Gastrocnemius medialis (tissue), 4 donors: Measurements from ENCODE around the gene RFC1. TPM values are rescaled to one million over a fixed set of nuclear protein-coding genes. Genes with fewer than 3 reads are reported as not detected.
"Not testable (repeated sequence)": the region's sequence is repeated elsewhere in the genome, so short reads cannot be mapped to it uniquely, and the experiment has no call there.

Source experiments
- ATAC-seq, 2 donors: fragments of 150-250 bp; one replicate each; pipeline ENCODE4 v1.9.1; 2016
- DNase-seq, 2 donors: peaks; one replicate each; pipeline ENCODE4 v3.0.0-alpha.2; 2019
- H3K27ac ChIP-seq, 4 donors: fragments of 200-600 bp; sonication (generic); 1 replicate in 1 of 4; 2 replicates in 3 of 4; pipeline ENCODE4 v1.5.1; 2016 to 2018; ENCODE audit warnings: mild to moderate bottlenecking in 2 of 4, moderate library complexity in 1 of 4
- H3K27me3 ChIP-seq, 3 donors: fragments of 200-600 bp; sonication (generic) in 2 of 3; 1 replicate in 1 of 3; 2 replicates in 2 of 3; pipeline versions ENCODE4 v1.5.1 to v1.6.0; 2016 to 2019; ENCODE audit warnings: mild to moderate bottlenecking in 1 of 3, moderate library complexity in 1 of 3
- H3K36me3 ChIP-seq, 2 donors: fragments of 200-600 bp; sonication (generic) in 1 of 2; one replicate each; pipeline ENCODE4 v1.5.1; 2017 to 2018
- H3K4me1 ChIP-seq, 2 donors: fragments of 200-600 bp; sonication (generic) in 1 of 2; one replicate each; pipeline ENCODE4 v1.5.1; 2016 to 2017; ENCODE audit warnings: mild to moderate bottlenecking in 2 of 2
- H3K4me3 ChIP-seq, 4 donors: fragments of 200-600 bp; sonication (generic) in 3 of 4; 1 replicate in 1 of 4; 2 replicates in 3 of 4; pipeline ENCODE4 v1.5.1; 2016 to 2019; ENCODE audit warnings: mild to moderate bottlenecking in 2 of 4
- H3K9me3 ChIP-seq, 3 donors: fragments of 200-600 bp; sonication (generic) in 2 of 3; 1 replicate in 1 of 3; 2 replicates in 2 of 3; pipeline ENCODE4 v1.5.1; 2016 to 2019
- CTCF ChIP-seq, 5 experiments: fragments of 450-650 bp in 3 of 5; fragments of 200-600 bp in 2 of 5; sonication (generic) in 2 of 5; IDR thresholded peaks in 4 of 5; conservative IDR thresholded peaks in 1 of 5; 1 replicate in 4 of 5; 2 replicates in 1 of 5; pipeline ENCODE4 v1.5.1; 2016 to 2019; ENCODE audit warnings: antibody characterized with exemption in 5 of 5, mild to moderate bottlenecking in 3 of 5, moderate library complexity in 3 of 5
- POLR2A ChIP-seq, 2 donors: fragments of 450-650 bp; IDR thresholded peaks; one replicate each; pipeline ENCODE4 v1.6.1; 2017; ENCODE audit warnings: antibody characterized with exemption in 2 of 2, mild to moderate bottlenecking in 2 of 2, moderate library complexity in 2 of 2
- in situ Hi-C, 4 donors: fragments of 200-750 bp; cut with MboI; loops; one replicate each; pipeline versions ENCODE4 v1.15.0 to v1.8.0; 2017; ENCODE audit warnings: low sequenced_read_pairs in 4 of 4
- intact Hi-C: fragments of 100-400 bp; cut with DNase I; formaldehyde crosslinking; loops from one replicate; pipeline ENCODE4 v1.15.1; 2023; ENCODE audit warnings: low total_unique reads
- total RNA-seq, 4 donors: library from RNA; depleted of rRNA; stranded (reverse); fragments of >200 nt; gene quantifications; one replicate each; pipeline versions ENCODE4 v1.1.0 to v1.2.3, GENCODE V29; 2016

RFC1 gene
- total RNA-seq, 4 donors from 2014 or later = 13.9 to 47.9 (median 21.6) TPM

GRCh38 chr4:39384563-39384962, 18.4 kb upstream of the RFC1 start:
- Histone ChIP-seq H3K27ac (no peak overlapping the region), H3K27me3 (no peaks in the 10 kb centered on the region), H3K4me1 (no peaks in the 10 kb centered on the region), H3K36me3 (no peaks in the 10 kb centered on the region), H3K4me3 (no peak overlapping the region), H3K9me3 (no peaks in the 10 kb centered on the region)
- no peak for DNase-seq
- intact Hi-C loops = no loop called here
- ATAC-seq = no peak
- in situ Hi-C loops = no loop called here
- TF ChIP-seq CTCF (IDR thresholded peaks at IDR 0.05 in 4 of 5, conservative IDR thresholded peaks at IDR 0.05 in 1 of 5) = no peak
- no peak for TF ChIP-seq POLR2A (IDR thresholded peaks at IDR 0.05)

GRCh38 chr4:39383690-39384089, 17.5 kb upstream of the RFC1 start:
- Histone ChIP-seq H3K4me3 (no peak overlapping the region), H3K27me3 (no peaks in the 10 kb centered on the region), H3K9me3 (no peaks in the 10 kb centered on the region), H3K27ac (no peak overlapping the region), H3K36me3 (no peaks in the 10 kb centered on the region), H3K4me1 (no peaks in the 10 kb centered on the region)
- TF ChIP-seq POLR2A (IDR thresholded peaks at IDR 0.05) = no peak
- no peak for TF ChIP-seq CTCF (IDR thresholded peaks at IDR 0.05 in 4 of 5, conservative IDR thresholded peaks at IDR 0.05 in 1 of 5)
- intact Hi-C loops (no loop called here), in situ Hi-C loops (no loop called here)
- no peak for ATAC-seq
- no peak for DNase-seq

- DNase-seq (no peak), ATAC-seq (no peak)
- in situ Hi-C loops = no loop called here
- Histone ChIP-seq H3K4me1 (no peaks in the 10 kb centered on the region), H3K36me3 (no peaks in the 10 kb centered on the region), H3K27ac (no peak overlapping the region), H3K9me3 (no peaks in the 10 kb centered on the region), H3K4me3 (no peak overlapping the region), H3K27me3 (no peaks in the 10 kb centered on the region)
- intact Hi-C loops = no loop called here
- TF ChIP-seq POLR2A (IDR thresholded peaks at IDR 0.05) = no peak
- TF ChIP-seq CTCF (IDR thresholded peaks at IDR 0.05 in 4 of 5, conservative IDR thresholded peaks at IDR 0.05 in 1 of 5) = no peak
These were observed 9.3 kb upstream of the RFC1 start for GRCh38 chr4:39375478-39375877.

GRCh38 chr4:39371209-39371608, 5.0 kb upstream of the RFC1 start:
- H3K4me3 ChIP-seq, DNase-seq, H3K36me3 ChIP-seq, in situ Hi-C loops, H3K27ac ChIP-seq, H3K27me3 ChIP-seq, H3K4me1 ChIP-seq, ATAC-seq, intact Hi-C loops, H3K9me3 ChIP-seq: not testable (repeated sequence)

- TF ChIP-seq POLR2A (IDR thresholded peaks at IDR 0.05) = no peak
- TF ChIP-seq CTCF (IDR thresholded peaks at IDR 0.05 in 4 of 5, conservative IDR thresholded peaks at IDR 0.05 in 1 of 5) = no peak
- Histone ChIP-seq H3K4me1 (peaks cover 10 to 15% of the 10 kb centered on the region in 2 donors), H3K4me3 (no peak overlapping the region), H3K27me3 (no peaks in the 10 kb centered on the region), H3K9me3 (no peaks in the 10 kb centered on the region), H3K27ac (no peak overlapping the region), H3K36me3 (no peaks in the 10 kb centered on the region)
- no peak for ATAC-seq
- in situ Hi-C loops = no loop called here
- intact Hi-C loops = loop anchor here (5.0 to 10.0 kb wide), 3 partner anchors 88 to 266 kb away; partner anchors contain the start of genes LIAS, RPL9, SMIM14 and UGDH
- no peak for DNase-seq
These were observed 3.1 kb upstream of the RFC1 start for GRCh38 chr4:39369301-39369700.
